ENCODE data around the gene PTPN4. TPM values are rescaled to one million over a fixed set of nuclear protein-coding genes. Genes with fewer than 3 reads are reported as not detected.

The PTPN4 gene
- total and polyA plus RNA-seq, 4 donors = 4.2 to 70.7 (median 27.0) TPM

DNA sequence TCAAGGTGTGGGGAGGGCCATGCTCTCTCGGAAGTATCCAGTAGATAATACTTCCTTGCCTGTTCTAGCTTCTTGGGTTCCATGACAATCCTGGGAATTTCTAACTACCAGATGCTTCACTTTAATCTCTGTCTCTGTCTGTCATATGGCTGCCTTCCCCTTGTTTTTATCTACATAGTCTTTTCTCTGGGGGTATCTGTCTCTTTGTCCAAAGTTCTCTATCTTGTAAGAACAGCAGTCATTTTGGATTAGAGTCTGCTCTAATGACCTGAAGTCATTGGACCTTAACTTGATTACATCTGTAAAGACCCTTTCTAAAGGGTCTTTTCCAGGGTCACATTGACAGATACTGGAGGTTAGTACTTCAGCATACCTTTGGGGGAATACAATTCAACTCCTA lies 241.7 kb downstream of the PTPN4 start:
- no peak for ATAC-seq (ENCODE audit: insufficient read depth, low FRiP score)
- no peak overlapping the region for H3K27ac ChIP-seq (ENCODE audit: low read depth in 1 of 2, low read length in 1 of 2)

GRCh38 chr2:120004254-120004653 lies 244.5 kb downstream of the PTPN4 start:
- TF ChIP-seq, protein P1, sequence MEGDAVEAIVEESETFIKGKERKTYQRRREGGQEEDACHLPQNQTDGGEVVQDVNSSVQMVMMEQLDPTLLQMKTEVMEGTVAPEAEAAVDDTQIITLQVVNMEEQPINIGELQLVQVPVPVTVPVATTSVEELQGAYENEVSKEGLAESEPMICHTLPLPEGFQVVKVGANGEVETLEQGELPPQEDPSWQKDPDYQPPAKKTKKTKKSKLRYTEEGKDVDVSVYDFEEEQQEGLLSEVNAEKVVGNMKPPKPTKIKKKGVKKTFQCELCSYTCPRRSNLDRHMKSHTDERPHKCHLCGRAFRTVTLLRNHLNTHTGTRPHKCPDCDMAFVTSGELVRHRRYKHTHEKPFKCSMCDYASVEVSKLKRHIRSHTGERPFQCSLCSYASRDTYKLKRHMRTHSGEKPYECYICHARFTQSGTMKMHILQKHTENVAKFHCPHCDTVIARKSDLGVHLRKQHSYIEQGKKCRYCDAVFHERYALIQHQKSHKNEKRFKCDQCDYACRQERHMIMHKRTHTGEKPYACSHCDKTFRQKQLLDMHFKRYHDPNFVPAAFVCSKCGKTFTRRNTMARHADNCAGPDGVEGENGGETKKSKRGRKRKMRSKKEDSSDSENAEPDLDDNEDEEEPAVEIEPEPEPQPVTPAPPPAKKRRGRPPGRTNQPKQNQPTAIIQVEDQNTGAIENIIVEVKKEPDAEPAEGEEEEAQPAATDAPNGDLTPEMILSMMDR (IDR thresholded peaks at IDR 0.05; ENCODE audit: control extremely low read depth, extremely low read depth) = no peak
- Histone ChIP-seq H3K27ac (ENCODE audit: low read depth in 1 of 2, low read length in 1 of 2) (no peak overlapping the region), H3K36me3 (ENCODE audit: control insufficient read depth in 4 of 4, insufficient read depth in 4 of 4, low read length in 4 of 4) (no peaks in the 10 kb centered on the region), H3K9me3 (ENCODE audit: control insufficient read depth in 4 of 4, insufficient read depth in 3 of 4, low read length in 3 of 4) (no peaks in the 10 kb centered on the region), H3K9ac (ENCODE audit: insufficient read depth in 1 of 2, low read length in 2 of 2) (no peak overlapping the region), H3K4me1 (ENCODE audit: control insufficient read depth in 5 of 5, insufficient read depth in 5 of 5, low read length in 5 of 5) (no peaks in the 10 kb centered on the region), H3K27me3 (ENCODE audit: control insufficient read depth in 3 of 3, insufficient read depth in 3 of 3, low read length in 2 of 3) (no peaks in the 10 kb centered on the region), H3K4me3 (no peak overlapping the region)
- DNase-seq = no peak
- ATAC-seq (ENCODE audit: insufficient read depth, low FRiP score) = no peak

More for the DNA sequence above, 241.7 kb downstream of the PTPN4 start:
- TF ChIP-seq, protein P1 (IDR thresholded peaks at IDR 0.05; ENCODE audit: control extremely low read depth, extremely low read depth) = no peak
- Histone ChIP-seq H3K4me3 (no peak overlapping the region), H3K4me1 (ENCODE audit: control insufficient read depth in 5 of 5, insufficient read depth in 5 of 5, low read length in 5 of 5) (no peaks in the 10 kb centered on the region), H3K36me3 (ENCODE audit: control insufficient read depth in 4 of 4, insufficient read depth in 4 of 4, low read length in 4 of 4) (no peaks in the 10 kb centered on the region), H3K27me3 (ENCODE audit: control insufficient read depth in 3 of 3, insufficient read depth in 3 of 3, low read length in 2 of 3) (no peaks in the 10 kb centered on the region), H3K9ac (ENCODE audit: insufficient read depth in 1 of 2, low read length in 2 of 2) (no peak overlapping the region), H3K9me3 (ENCODE audit: control insufficient read depth in 4 of 4, insufficient read depth in 3 of 4, low read length in 3 of 4) (peaks cover 0 to 2% (median 0%) of the 10 kb centered on the region in 4 donors)
- WGBS, 2 donors = 92 to 94% methylated on average over 1 of the region's 1 CpG
- no peak for DNase-seq

DNA sequence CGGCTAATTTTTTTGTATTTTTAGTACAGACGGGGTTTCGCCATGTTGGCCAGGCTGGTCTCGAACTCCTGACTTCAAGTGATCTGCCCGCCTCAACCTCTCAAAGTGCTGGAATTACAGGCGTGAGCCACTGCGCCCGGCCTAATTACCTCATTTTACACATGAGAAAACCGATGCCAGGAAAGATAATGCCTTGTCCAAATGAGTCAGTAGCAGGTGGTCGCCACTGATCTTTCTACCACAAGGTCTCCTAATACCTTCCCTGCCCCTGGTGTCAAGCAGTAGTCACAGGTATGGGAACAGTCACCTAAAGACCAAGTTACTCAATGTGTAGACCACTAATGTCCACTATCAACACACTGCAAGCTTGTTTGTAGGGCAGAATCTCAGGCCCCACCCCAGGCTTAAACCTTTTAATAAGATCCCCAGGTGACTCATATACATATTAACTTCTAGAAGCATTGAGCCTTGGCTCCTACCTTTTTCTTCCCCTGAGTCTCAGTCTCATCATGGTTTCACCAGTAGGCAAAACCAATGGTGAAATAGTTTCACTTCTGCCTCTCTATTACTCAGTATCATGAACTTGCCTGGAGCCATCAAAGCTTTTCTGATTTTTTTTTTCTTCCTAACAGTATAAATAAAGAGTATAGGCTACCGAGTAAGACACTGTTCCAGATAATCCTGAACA lies 246.3 kb downstream of the PTPN4 start:
- H3K27ac ChIP-seq (ENCODE audit: low read depth in 1 of 2, low read length in 1 of 2) = no peak overlapping the region
- H3K9ac ChIP-seq (ENCODE audit: insufficient read depth in 1 of 2, low read length in 2 of 2) = no peak overlapping the region
- no peak for DNase-seq
- H3K4me3 ChIP-seq = no peak overlapping the region
- TF ChIP-seq, protein P1 (IDR thresholded peaks at IDR 0.05; ENCODE audit: control extremely low read depth, extremely low read depth) = no peak
- H3K27me3 ChIP-seq (ENCODE audit: control insufficient read depth in 3 of 3, insufficient read depth in 3 of 3, low read length in 2 of 3) = no peaks in the 10 kb centered on the region
- no peaks in the 10 kb centered on the region for H3K4me1 ChIP-seq (ENCODE audit: control insufficient read depth in 5 of 5, insufficient read depth in 5 of 5, low read length in 5 of 5)
- H3K9me3 ChIP-seq (ENCODE audit: control insufficient read depth in 4 of 4, insufficient read depth in 3 of 4, low read length in 3 of 4) = no peaks in the 10 kb centered on the region
- 94% methylated on average over 11 of the region's 11 CpGs for WGBS, 2 donors
- H3K36me3 ChIP-seq (ENCODE audit: control insufficient read depth in 4 of 4, insufficient read depth in 4 of 4, low read length in 4 of 4) = no peaks in the 10 kb centered on the region
- no peak for ATAC-seq (ENCODE audit: insufficient read depth, low FRiP score)

DNA sequence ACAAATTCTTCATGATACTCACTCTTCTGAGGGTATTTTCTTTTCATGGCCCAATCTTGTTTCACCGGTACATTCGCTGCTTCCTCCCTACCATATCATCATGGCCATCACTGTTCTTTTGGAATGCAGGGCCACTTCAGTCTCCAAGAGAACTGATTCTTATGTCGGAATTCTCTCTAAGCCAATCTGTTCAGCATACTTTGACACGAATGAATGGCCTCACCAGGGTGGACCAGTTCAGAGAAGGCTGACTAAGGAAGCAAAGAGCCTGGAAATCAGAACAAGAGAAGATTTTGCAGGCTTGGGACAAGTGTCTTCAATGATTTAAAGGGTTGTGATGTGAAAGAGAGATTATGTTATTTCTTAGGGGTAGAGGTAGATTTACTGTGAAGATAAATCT lies 248.1 kb downstream of the PTPN4 start:
- TF ChIP-seq, protein P1 (IDR thresholded peaks at IDR 0.05; ENCODE audit: control extremely low read depth, extremely low read depth) = no peak
- 95 to 96% methylated on average over 4 of the region's 4 CpGs for WGBS, 2 donors
- H3K27me3 ChIP-seq (ENCODE audit: control insufficient read depth in 3 of 3, insufficient read depth in 3 of 3, low read length in 2 of 3) = no peaks in the 10 kb centered on the region
- H3K9ac ChIP-seq (ENCODE audit: insufficient read depth in 1 of 2, low read length in 2 of 2) = no peak overlapping the region
- H3K9me3 ChIP-seq (ENCODE audit: control insufficient read depth in 4 of 4, insufficient read depth in 3 of 4, low read length in 3 of 4) = no peaks in the 10 kb centered on the region
- DNase-seq (no peak), ATAC-seq (ENCODE audit: insufficient read depth, low FRiP score) (no peak)
- H3K36me3 ChIP-seq (ENCODE audit: control insufficient read depth in 4 of 4, insufficient read depth in 4 of 4, low read length in 4 of 4) = no peaks in the 10 kb centered on the region
- H3K27ac ChIP-seq (ENCODE audit: low read depth in 1 of 2, low read length in 1 of 2) = no peak overlapping the region
- peaks cover 0 to 4% (median 0%) of the 10 kb centered on the region in 5 donors for H3K4me1 ChIP-seq (ENCODE audit: control insufficient read depth in 5 of 5, insufficient read depth in 5 of 5, low read length in 5 of 5)
- H3K4me3 ChIP-seq = no peak overlapping the region
